K562 (cell line): ENCODE results near the gene SDC3. TPM values are rescaled to one million over a fixed set of nuclear protein-coding genes. Genes with fewer than 3 reads are reported as not detected.

Experiments used
- ZNF830 ChIP-seq: fragments of 250-450 bp; sonication (Bioruptor Pico); IDR thresholded peaks from 2 replicates; pipeline ENCODE4 v1.5.0; 2021; ENCODE audit warnings: mild to moderate bottlenecking
- polyA plus RNA-seq, 8 experiments: library from polyadenylated mRNA; depleted of rRNA in 4 of 8; stranded (reverse) in 5 of 8; unstranded in 3 of 8; fragments of >200 nt; fragmentation: Nextera tagmentation in 2 of 8; fragmentation: Illumina TruSeq in 1 of 8; extraction: Ambion mirVana in 2 of 8; extraction: Trizol in 1 of 8; gene quantifications; 2 replicates each; pipeline versions ENCODE4 v1.2.1 to v1.2.3, GENCODE V29; 2011 to 2014; ENCODE audit warnings: inconsistent platforms in 1 of 8, missing spikeins in 1 of 8
- total RNA-seq, 7 experiments: library from RNA; depleted of rRNA in 6 of 7; stranded (reverse); fragments of >200 nt in 6 of 7; fragmentation: Illumina TruSeq in 2 of 7; extraction: Trizol in 2 of 7; gene quantifications; 2 replicates each; pipeline versions ENCODE4 v1.2.1 to v1.2.3, GENCODE V29; 2011 to 2021; ENCODE audit warnings: low replicate concordance in 1 of 7
- TF ChIP-seq, protein P1 (sequence below), 2 experiments: IDR thresholded peaks in 1 of 2; conservative IDR thresholded peaks in 1 of 2; 2 replicates each; pipeline ENCODE4 v1.6.1; 2016; ENCODE audit warnings: low read depth in 2 of 2, mild to moderate bottlenecking in 1 of 2, missing compliant biosample characterization in 1 of 2, missing genetic modification characterization in 1 of 2, moderate library complexity in 1 of 2
- TF ChIP-seq, protein P2 (sequence below): fragments of 450-650 bp; IDR thresholded peaks from 2 replicates; pipeline ENCODE4 v1.6.1; 2016; ENCODE audit warnings: low read depth

The SDC3 gene
- total and polyA plus RNA-seq, 9 of the 15 experiments (the other 6 are each of a cell fraction or from before 2014, with no cell fraction given), result 0.38 to 44.1 (median 12.1) TPM

DNA sequence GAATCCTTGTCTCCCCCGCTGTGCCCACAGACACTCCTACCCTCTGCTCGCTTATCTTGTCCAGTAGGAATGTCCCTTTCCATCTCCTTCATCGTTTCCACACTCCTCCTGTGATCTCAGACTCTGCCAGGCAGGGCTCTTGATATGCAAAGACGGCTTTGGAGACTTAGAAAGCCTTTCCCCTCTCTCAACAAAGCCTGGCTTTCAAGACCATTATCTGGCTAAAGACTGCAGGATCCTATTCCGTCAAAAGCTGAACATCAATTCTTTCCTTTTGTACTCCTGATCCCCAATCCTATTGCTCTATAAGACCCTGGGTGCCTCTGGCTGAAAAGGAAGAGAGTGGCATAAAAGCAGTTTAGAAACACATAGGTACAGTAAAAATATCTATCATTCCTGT lies 63.9 kb downstream of the SDC3 start (continued):
- no peak for TF ChIP-seq ZNF830 (CRISPR knock-in tag)
- TF ChIP-seq, protein P1, sequence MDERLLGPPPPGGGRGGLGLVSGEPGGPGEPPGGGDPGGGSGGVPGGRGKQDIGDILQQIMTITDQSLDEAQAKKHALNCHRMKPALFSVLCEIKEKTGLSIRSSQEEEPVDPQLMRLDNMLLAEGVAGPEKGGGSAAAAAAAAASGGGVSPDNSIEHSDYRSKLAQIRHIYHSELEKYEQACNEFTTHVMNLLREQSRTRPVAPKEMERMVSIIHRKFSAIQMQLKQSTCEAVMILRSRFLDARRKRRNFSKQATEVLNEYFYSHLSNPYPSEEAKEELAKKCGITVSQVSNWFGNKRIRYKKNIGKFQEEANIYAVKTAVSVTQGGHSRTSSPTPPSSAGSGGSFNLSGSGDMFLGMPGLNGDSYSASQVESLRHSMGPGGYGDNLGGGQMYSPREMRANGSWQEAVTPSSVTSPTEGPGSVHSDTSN (CRISPR knock-in tag; IDR thresholded peaks at IDR 0.05; ENCODE audit: low read depth), result no peak
- TF ChIP-seq, protein P1 (tag; conservative IDR thresholded peaks at IDR 0.05; ENCODE audit: low read depth), result no peak
- TF ChIP-seq, protein P2, sequence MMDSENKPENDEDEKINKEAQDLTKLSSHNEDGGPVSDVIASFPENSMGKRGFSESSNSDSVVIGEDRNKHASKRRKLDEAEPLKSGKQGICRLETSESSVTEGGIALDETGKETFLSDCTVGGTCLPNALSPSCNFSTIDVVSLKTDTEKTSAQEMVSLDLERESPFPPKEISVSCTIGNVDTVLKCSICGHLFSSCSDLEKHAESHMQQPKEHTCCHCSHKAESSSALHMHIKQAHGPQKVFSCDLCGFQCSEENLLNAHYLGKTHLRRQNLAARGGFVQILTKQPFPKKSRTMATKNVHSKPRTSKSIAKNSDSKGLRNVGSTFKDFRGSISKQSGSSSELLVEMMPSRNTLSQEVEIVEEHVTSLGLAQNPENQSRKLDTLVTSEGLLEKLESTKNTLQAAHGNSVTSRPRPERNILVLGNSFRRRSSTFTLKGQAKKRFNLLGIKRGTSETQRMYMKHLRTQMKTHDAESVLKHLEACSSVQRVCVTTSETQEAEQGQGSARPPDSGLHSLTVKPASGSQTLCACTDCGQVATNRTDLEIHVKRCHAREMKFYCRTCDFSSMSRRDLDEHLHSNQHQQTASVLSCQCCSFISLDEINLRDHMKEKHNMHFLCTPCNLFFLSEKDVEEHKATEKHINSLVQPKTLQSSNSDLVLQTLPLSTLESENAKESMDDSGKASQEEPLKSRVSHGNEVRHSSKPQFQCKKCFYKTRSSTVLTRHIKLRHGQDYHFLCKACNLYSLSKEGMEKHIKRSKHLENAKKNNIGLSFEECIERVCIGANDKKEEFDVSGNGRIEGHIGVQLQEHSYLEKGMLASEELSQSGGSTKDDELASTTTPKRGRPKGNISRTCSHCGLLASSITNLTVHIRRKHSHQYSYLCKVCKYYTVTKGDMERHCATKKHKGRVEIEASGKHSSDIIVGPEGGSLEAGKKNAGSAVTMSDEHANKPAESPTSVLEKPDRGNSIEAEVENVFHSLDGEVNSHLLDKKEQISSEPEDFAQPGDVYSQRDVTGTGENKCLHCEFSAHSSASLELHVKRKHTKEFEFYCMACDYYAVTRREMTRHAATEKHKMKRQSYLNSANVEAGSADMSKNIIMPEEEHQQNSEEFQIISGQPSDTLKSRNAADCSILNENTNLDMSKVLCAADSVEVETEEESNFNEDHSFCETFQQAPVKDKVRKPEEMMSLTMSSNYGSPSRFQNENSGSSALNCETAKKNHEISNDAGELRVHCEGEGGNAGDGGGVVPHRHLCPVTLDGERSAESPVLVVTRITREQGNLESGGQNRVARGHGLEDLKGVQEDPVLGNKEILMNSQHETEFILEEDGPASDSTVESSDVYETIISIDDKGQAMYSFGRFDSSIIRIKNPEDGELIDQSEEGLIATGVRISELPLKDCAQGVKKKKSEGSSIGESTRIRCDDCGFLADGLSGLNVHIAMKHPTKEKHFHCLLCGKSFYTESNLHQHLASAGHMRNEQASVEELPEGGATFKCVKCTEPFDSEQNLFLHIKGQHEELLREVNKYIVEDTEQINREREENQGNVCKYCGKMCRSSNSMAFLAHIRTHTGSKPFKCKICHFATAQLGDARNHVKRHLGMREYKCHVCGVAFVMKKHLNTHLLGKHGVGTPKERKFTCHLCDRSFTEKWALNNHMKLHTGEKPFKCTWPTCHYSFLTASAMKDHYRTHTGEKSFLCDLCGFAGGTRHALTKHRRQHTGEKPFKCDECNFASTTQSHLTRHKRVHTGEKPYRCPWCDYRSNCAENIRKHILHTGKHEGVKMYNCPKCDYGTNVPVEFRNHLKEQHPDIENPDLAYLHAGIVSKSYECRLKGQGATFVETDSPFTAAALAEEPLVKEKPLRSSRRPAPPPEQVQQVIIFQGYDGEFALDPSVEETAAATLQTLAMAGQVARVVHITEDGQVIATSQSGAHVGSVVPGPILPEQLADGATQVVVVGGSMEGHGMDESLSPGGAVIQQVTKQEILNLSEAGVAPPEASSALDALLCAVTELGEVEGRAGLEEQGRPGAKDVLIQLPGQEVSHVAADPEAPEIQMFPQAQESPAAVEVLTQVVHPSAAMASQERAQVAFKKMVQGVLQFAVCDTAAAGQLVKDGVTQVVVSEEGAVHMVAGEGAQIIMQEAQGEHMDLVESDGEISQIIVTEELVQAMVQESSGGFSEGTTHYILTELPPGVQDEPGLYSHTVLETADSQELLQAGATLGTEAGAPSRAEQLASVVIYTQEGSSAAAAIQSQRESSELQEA, result no peak
